Heart right ventricle (tissue), 16 donors: ENCODE results near the gene ITFG1. TPM values are rescaled to one million over a fixed set of nuclear protein-coding genes. Genes with fewer than 3 reads are reported as not detected.

Experiments
- ATAC-seq, 8 donors: fragments of 200-7000 bp; cut with Tn5 transposase; one replicate each; pipeline ENCODE4 v1.9.1; 2020; ENCODE audit warnings: mild to moderate bottlenecking in 8 of 8, moderate library complexity in 8 of 8, moderate number of reproducible peaks in 1 of 8
- DNase-seq, 2 donors: peaks; one replicate each; pipeline ENCODE4 v3.0.0-alpha.2; 2020
- H3K27ac ChIP-seq, 10 donors: fragments of 200-600 bp; sonication (generic) in 2 of 10; one replicate each; pipeline versions ENCODE4 v1.5.0 to v1.8.0; 2020 to 2022; ENCODE audit warnings: mild to moderate bottlenecking in 3 of 10
- H3K27me3 ChIP-seq, 7 donors: fragments of 200-600 bp; one replicate each; pipeline ENCODE4 v1.8.0; 2021 to 2022; ENCODE audit warnings: mild to moderate bottlenecking in 2 of 7
- H3K36me3 ChIP-seq, 9 donors: fragments of 200-600 bp; sonication (generic) in 1 of 9; one replicate each; pipeline versions ENCODE4 v1.5.0 to v1.8.0; 2020 to 2022; ENCODE audit warnings: mild to moderate bottlenecking in 2 of 9
- H3K4me1 ChIP-seq, 9 donors: fragments of 200-600 bp; sonication (generic) in 1 of 9; one replicate each; pipeline versions ENCODE4 v1.5.0 to v1.8.0; 2020 to 2022; ENCODE audit warnings: mild to moderate bottlenecking in 4 of 9
- H3K4me3 ChIP-seq, 10 donors: fragments of 200-600 bp; sonication (generic) in 2 of 10; one replicate each; pipeline versions ENCODE4 v1.5.0 to v1.8.0; 2020 to 2022; ENCODE audit warnings: mild to moderate bottlenecking in 7 of 10, moderate library complexity in 2 of 10
- H3K9me3 ChIP-seq, 11 donors: fragments of 200-600 bp in 10 of 11; sonication (generic) in 2 of 11; one replicate each; pipeline versions ENCODE4 v1.5.0 to v1.8.0; 2013 to 2022; ENCODE audit warnings: mild to moderate bottlenecking in 2 of 11, control low read depth in 1 of 11, moderate library complexity in 1 of 11
- CTCF ChIP-seq, 9 donors: fragments of 200-600 bp; sonication (generic) in 2 of 9; IDR thresholded peaks; one replicate each; pipeline versions ENCODE4 v1.5.0 to v1.8.0; 2021 to 2022; ENCODE audit warnings: antibody characterized with exemption in 9 of 9, mild to moderate bottlenecking in 5 of 9, moderate library complexity in 1 of 9
- WGBS, 2 donors: extraction: QIAGEN DNeasy Blood & Tissue Kit; methylation state at CpG; one replicate each; pipeline ENCODE4 v1.1.7; 2013; ENCODE audit warnings: inconsistent platforms in 1 of 2; 5-methylcytosine and 5-hydroxymethylcytosine counted together
- intact Hi-C, 10 donors: fragments of 100-400 bp; cut with DNase I; formaldehyde crosslinking; loops; one replicate each; pipeline versions ENCODE4 v1.11.1 to v1.14.2; 2022
- polyA plus RNA-seq, 2 donors: library from polyadenylated mRNA; stranded (reverse); fragments of 200-250 nt; gene quantifications; one replicate each; pipeline ENCODE4 v1.2.3, GENCODE V29; 2013
- total RNA-seq, 10 donors: library from RNA; stranded (reverse); fragmentation: NEBNext Ultra II Directional in 3 of 10; extraction: Animal tissue kit (Norgen Biotek cat#: 25700) in 3 of 10; gene quantifications; one replicate each; pipeline versions ENCODE4 v1.2.1 to v1.2.4, GENCODE V29; 2021 to 2023
- donor health status: Arrhythmogenic right ventricular cardiomyopathy.
- donor health status: ischemic (EF 13 %, LVEDD 7.1; RV severe dilation, severe dysfunction).
- donor health status: healthy with polysubstance abuse.
- donor health status: DM: no; HTN: yes; CAD: no.
- donor health status: DM: no; HTN: no; CAD: no.
- donor health status: ischemic (EF 25% LVEDD 6.9; RV normal size, moderate dysfunction).
- donor health status: ischemic (EF 25% LVEDD 5.7; RV mildly dilated, moderate dysfunction).
- donor health status: healthy.
- donor health status: DM: yes; HTN: yes; CAD: no.
- donor health status: Ischemic cardiomyopathy.
- donor health status: ischemic (EF 35%, LVEDD 5.7; RV mildly dilated, moderate dysfunction).
- donor health status: nonischemic (EF 11% LVEDD 7.7; RV severe dilation, severe dysfunction).
- donor health status: DM: yes; HTN: yes; CAD: no.
- donor health status: PGD.
- donor health status: ischemic (EF 29% LVEDD 5.4; RV normal size, mild dysfunction).
- donor health status: nonischemic (EF 23%, LVEDD 6.1; RV moderate dilation, normal function).

ITFG1 gene
- total and polyA plus RNA-seq, 12 donors = 10.1 to 94.5 (median 72.3) TPM

- DNase-seq (no peak), ATAC-seq (no peak)
- Histone ChIP-seq H3K4me1 (no peaks in the 10 kb centered on the region), H3K27ac (no peak overlapping the region), H3K36me3 (peaks cover 0 to 40% (median 7%) of the 10 kb centered on the region in 9 donors), H3K9me3 (no peaks in the 10 kb centered on the region), H3K4me3 (no peak overlapping the region), H3K27me3 (no peaks in the 10 kb centered on the region)
- no peak for TF ChIP-seq CTCF (IDR thresholded peaks at IDR 0.05)
- intact Hi-C loops = no loop called here
- 96 to 100% methylated on average over 1 of the region's 1 CpG for WGBS, 2 donors
Observed at GRCh38 chr16:47375423-47375822, 85.4 kb downstream of the ITFG1 start.

GRCh38 chr16:47374629-47375028 is 86.2 kb downstream of the ITFG1 start:
- TF ChIP-seq CTCF (IDR thresholded peaks at IDR 0.05) = no peak
- no peaks in the 10 kb centered on the region for H3K4me1 ChIP-seq
- H3K4me3 ChIP-seq = no peak overlapping the region
- WGBS, 2 donors = 93% methylated on average over 3 of the region's 3 CpGs
- no peaks in the 10 kb centered on the region for H3K9me3 ChIP-seq
- no peak overlapping the region for H3K27ac ChIP-seq
- intact Hi-C loops = no loop called here
- peaks cover 0 to 42% (median 10%) of the 10 kb centered on the region in 9 donors for H3K36me3 ChIP-seq
- ATAC-seq (no peak), DNase-seq (no peak)
- H3K27me3 ChIP-seq = no peaks in the 10 kb centered on the region

GRCh38 chr16:47371271-47372014 is 89.4 kb downstream of the ITFG1 start:
- peaks cover 0 to 42% (median 10%) of the 10 kb centered on the region in 9 donors for H3K36me3 ChIP-seq
- DNase-seq = no peak
- no peak for ATAC-seq
- intact Hi-C loops = no loop called here
- H3K4me1 ChIP-seq = no peaks in the 10 kb centered on the region
- H3K27me3 ChIP-seq = no peaks in the 10 kb centered on the region
- no peaks in the 10 kb centered on the region for H3K9me3 ChIP-seq
- TF ChIP-seq CTCF (IDR thresholded peaks at IDR 0.05) = no peak
- 95 to 97% methylated on average over 5 of the region's 5 CpGs for WGBS, 2 donors
- H3K27ac ChIP-seq = no peak overlapping the region
- no peak overlapping the region for H3K4me3 ChIP-seq

GRCh38 chr16:47370536-47370935 is 90.3 kb downstream of the ITFG1 start:
- H3K27ac ChIP-seq = no peak overlapping the region
- TF ChIP-seq CTCF (IDR thresholded peaks at IDR 0.05) = no peak
- H3K27me3 ChIP-seq = no peaks in the 10 kb centered on the region
- no peaks in the 10 kb centered on the region for H3K4me1 ChIP-seq
- intact Hi-C loops = no loop called here
- WGBS, 2 donors = 93 to 94% methylated on average over 12 of the region's 12 CpGs
- DNase-seq (no peak), ATAC-seq (no peak)
- no peaks in the 10 kb centered on the region for H3K9me3 ChIP-seq
- H3K36me3 ChIP-seq = peaks cover 0 to 40% (median 10%) of the 10 kb centered on the region in 9 donors
- no peak overlapping the region for H3K4me3 ChIP-seq
